ENCODE data around the gene KRT15. TPM values are rescaled to one million over a fixed set of nuclear protein-coding genes. Genes with fewer than 3 reads are reported as not detected.

The KRT15 gene
- total RNA-seq, 1 experiment from 2014 or later, result 83.0 TPM

- H3K36me3 Mint-ChIP-seq (ENCODE audit: insufficient read depth, unreplicated experiment), result no peaks in the 10 kb centered on the region
- H3K4me1 Mint-ChIP-seq (ENCODE audit: low read depth, unreplicated experiment), result no peaks in the 10 kb centered on the region
- peaks cover 30% of the 10 kb centered on the region for H3K27me3 Mint-ChIP-seq (ENCODE audit: unreplicated experiment)
These were observed 42.9 kb upstream of the KRT15 start for GRCh38 chr17:41561554-41561953.

GRCh38 chr17:41559548-41559947, 40.9 kb upstream of the KRT15 start:
- H3K4me3 Mint-ChIP-seq (ENCODE audit: low read depth, unreplicated experiment), result no peak overlapping the region
- H3K27me3 Mint-ChIP-seq (ENCODE audit: unreplicated experiment), result peaks cover 14% of the 10 kb centered on the region
- DNase-seq, result no peak
- TF ChIP-seq CTCF (IDR thresholded peaks at IDR 0.05; ENCODE audit: unreplicated experiment), result no peak
- no peak overlapping the region for H3K27ac Mint-ChIP-seq (ENCODE audit: unreplicated experiment)
- no peaks in the 10 kb centered on the region for H3K36me3 Mint-ChIP-seq (ENCODE audit: insufficient read depth, unreplicated experiment)
- CTCF ChIA-PET, result interaction anchor here (1.7 to 3.4 kb wide), 2 partner anchors 11 to 20 kb away, joined by 5 to 17 read pairs; no protein-coding TSS in a partner anchor
- H3K4me1 Mint-ChIP-seq (ENCODE audit: low read depth, unreplicated experiment), result peaks cover 11% of the 10 kb centered on the region
- BruUV-seq (replicated peaks), result no TSS peak
- intact Hi-C loops (cut with micrococcal nuclease; ENCODE audit: unreplicated experiment), result no loop called here
- no peaks in the 10 kb centered on the region for H3K9me3 Mint-ChIP-seq (ENCODE audit: low read depth, unreplicated experiment)

More at GRCh38 chr17:41561554-41561953, 42.9 kb upstream of the KRT15 start:
- BruUV-seq (replicated peaks), result no TSS peak
- intact Hi-C loops (cut with micrococcal nuclease; ENCODE audit: unreplicated experiment), result no loop called here
- Mint-ChIP-seq H3K4me3 (ENCODE audit: low read depth, unreplicated experiment) (no peak overlapping the region), H3K9me3 (ENCODE audit: low read depth, unreplicated experiment) (no peaks in the 10 kb centered on the region), H3K27ac (ENCODE audit: unreplicated experiment) (no peak overlapping the region)
- TF ChIP-seq CTCF (IDR thresholded peaks at IDR 0.05; ENCODE audit: unreplicated experiment), result no peak
- CTCF ChIA-PET, result interaction anchor here (0.7 kb wide), 1 partner anchor 24 kb away, joined by 6 read pairs; no protein-coding TSS in a partner anchor
- DNase-seq, result no peak

GRCh38 chr17:41556931-41557330, 38.2 kb upstream of the KRT15 start:
- peaks cover 37% of the 10 kb centered on the region for H3K4me1 Mint-ChIP-seq (ENCODE audit: low read depth, unreplicated experiment)
- no peak overlapping the region for H3K4me3 Mint-ChIP-seq (ENCODE audit: low read depth, unreplicated experiment)
- DNase-seq, result no peak
- TF ChIP-seq CTCF (IDR thresholded peaks at IDR 0.05; ENCODE audit: unreplicated experiment), result no peak
- BruUV-seq (replicated peaks), result no TSS peak
- CTCF ChIA-PET, result interaction anchor here (0.6 kb wide), 3 partner anchors 92 to 1682 kb away, joined by 3 read pairs; no protein-coding TSS in a partner anchor
- no peak overlapping the region for H3K27ac Mint-ChIP-seq (ENCODE audit: unreplicated experiment)
- H3K9me3 Mint-ChIP-seq (ENCODE audit: low read depth, unreplicated experiment), result no peaks in the 10 kb centered on the region
- intact Hi-C loops (cut with micrococcal nuclease; ENCODE audit: unreplicated experiment), result no loop called here
- no peaks in the 10 kb centered on the region for H3K36me3 Mint-ChIP-seq (ENCODE audit: insufficient read depth, unreplicated experiment)
- no peaks in the 10 kb centered on the region for H3K27me3 Mint-ChIP-seq (ENCODE audit: unreplicated experiment)

GRCh38 chr17:41556306-41556705, 37.6 kb upstream of the KRT15 start:
- H3K36me3 Mint-ChIP-seq (ENCODE audit: insufficient read depth, unreplicated experiment), result no peaks in the 10 kb centered on the region
- H3K9me3 Mint-ChIP-seq (ENCODE audit: low read depth, unreplicated experiment), result no peaks in the 10 kb centered on the region
- H3K27me3 Mint-ChIP-seq (ENCODE audit: unreplicated experiment), result no peaks in the 10 kb centered on the region
- H3K4me1 Mint-ChIP-seq (ENCODE audit: low read depth, unreplicated experiment), result peaks cover 43% of the 10 kb centered on the region
- no TSS peak for BruUV-seq (replicated peaks)
- no peak overlapping the region for H3K4me3 Mint-ChIP-seq (ENCODE audit: low read depth, unreplicated experiment)
- no peak for DNase-seq
- no peak overlapping the region for H3K27ac Mint-ChIP-seq (ENCODE audit: unreplicated experiment)
- CTCF ChIA-PET, result interaction anchor here (0.6 kb wide), 2 partner anchors 92 to 635 kb away, joined by 3 read pairs; no protein-coding TSS in a partner anchor
- intact Hi-C loops (cut with micrococcal nuclease; ENCODE audit: unreplicated experiment), result no loop called here
- no peak for TF ChIP-seq CTCF (IDR thresholded peaks at IDR 0.05; ENCODE audit: unreplicated experiment)
